Heart left ventricle (tissue), 13 donors: ENCODE results near the gene BEND2.

Source experiments
- CTCF ChIP-seq, 12 donors: fragments of 200-600 bp; sonication (generic) in 4 of 12; IDR thresholded peaks; one replicate each; pipeline versions ENCODE4 v1.5.0 to v1.8.0; 2018 to 2022; ENCODE audit warnings: antibody characterized with exemption in 12 of 12, mild to moderate bottlenecking in 5 of 12
- POLR2A ChIP-seq, 2 donors: fragments of 450-650 bp; IDR thresholded peaks; one replicate each; pipeline ENCODE4 v1.6.1; 2017; ENCODE audit warnings: antibody characterized with exemption in 2 of 2, mild to moderate bottlenecking in 2 of 2, moderate library complexity in 2 of 2
- donor health status: ischemic (EF 13 %, LVEDD 7.1; RV severe dilation, severe dysfunction).
- donor health status: DM: no; HTN: yes; CAD: no.
- donor health status: DM: no; HTN: no; CAD: no.
- donor health status: ischemic (EF 25% LVEDD 6.9; RV normal size, moderate dysfunction).
- donor health status: ischemic (EF 25% LVEDD 5.7; RV mildly dilated, moderate dysfunction).
- donor health status: ischemic (EF 35%, LVEDD 5.7; RV mildly dilated, moderate dysfunction).
- donor health status: nonischemic (EF 11% LVEDD 7.7; RV severe dilation, severe dysfunction).
- donor health status: DM: yes; HTN: yes; CAD: no.
- donor health status: PGD.
- donor health status: ischemic (EF 29% LVEDD 5.4; RV normal size, mild dysfunction).
- donor health status: nonischemic (EF 23%, LVEDD 6.1; RV moderate dilation, normal function).

- no peak for TF ChIP-seq POLR2A (IDR thresholded peaks at IDR 0.05)
- no peak for TF ChIP-seq CTCF (IDR thresholded peaks at IDR 0.05)
These were observed 46.5 kb downstream of the BEND2 start for GRCh38 chrX:18174209-18174608.
